GM21737 (cell line): ENCODE results near the gene NEO1.

Experiments
- ATAC-seq: cut with Tn5 transposase; IDR thresholded peaks from one replicate; pipeline ENCODE4 v1.9.1; 2021; ENCODE audit warnings: mild to moderate bottlenecking, moderate library complexity; ENCODE audit not compliant: unreplicated experiment

The NEO1 gene

DNA sequence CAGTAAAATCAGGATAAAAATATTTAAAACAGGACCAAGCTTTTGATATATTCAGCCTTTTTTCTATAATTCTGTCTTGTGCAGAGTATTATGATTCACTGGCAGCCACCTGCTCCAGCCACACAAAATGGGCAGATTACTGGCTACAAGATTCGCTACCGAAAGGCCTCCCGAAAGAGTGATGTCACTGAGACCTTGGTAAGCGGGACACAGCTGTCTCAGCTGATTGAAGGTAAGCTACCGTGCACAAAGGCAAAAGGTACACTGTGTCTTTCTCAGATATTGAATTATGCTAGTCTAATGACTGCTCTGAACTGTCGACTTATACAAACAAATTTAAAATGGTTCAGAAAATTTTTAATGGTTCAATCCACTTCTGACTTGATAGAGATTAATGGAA is 202.3 kb downstream of the NEO1 start:
- ATAC-seq = no peak

DNA sequence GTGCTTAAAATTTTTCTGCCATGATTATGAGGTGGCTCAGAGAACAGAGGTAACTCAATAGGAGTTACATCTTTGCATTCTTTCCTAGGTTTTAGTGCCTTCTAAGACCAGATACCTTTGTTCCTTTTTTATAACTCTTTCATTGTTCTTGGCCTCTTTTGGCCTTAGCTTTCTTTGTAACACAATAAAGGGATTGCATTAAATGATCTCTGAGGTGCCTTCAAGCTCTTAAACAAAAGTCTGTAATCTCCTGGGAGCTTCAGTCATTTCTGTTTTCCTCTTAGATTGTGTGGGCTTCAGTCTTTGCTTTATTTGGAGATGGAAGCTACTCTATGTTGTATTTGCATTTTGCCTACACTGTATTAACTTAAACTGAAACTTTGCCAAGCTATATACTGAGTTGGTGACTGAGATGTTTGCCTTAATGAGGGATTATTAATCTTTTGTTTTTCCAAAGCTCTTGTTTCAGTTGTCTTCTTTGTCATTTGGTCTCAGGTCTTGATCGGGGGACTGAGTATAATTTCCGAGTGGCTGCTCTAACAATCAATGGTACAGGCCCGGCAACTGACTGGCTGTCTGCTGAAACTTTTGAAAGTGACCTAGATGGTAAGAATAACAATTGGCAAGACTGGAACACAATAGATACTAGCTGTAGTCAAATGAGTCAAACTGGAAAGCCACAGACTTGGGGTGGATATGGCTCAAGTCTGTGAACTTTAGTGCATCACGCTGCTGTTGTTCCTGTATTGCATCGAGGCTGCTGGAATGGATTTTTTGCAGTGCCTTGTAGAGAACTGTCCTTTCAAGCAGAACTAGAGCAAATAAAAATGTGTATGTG is 206.2 kb downstream of the NEO1 start:
- no peak for ATAC-seq

DNA sequence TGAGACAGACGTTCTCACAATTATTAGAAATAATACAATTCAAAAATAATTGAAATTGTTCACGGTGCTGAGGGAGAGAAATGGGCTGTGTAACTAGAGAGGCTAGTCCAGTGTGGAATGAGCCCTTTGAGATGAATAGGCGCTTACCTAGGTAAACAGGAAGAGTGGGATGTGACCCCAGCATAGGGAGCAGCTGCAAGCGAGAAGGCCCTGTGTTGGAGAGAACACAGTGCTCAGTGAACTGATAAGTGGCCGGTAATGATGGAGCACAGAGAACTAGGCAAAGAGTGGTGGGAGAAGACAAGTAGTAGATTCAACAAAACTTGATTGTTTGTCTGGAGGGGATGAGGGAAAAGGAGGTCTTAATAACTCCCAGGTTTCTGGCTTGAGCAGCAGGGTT is 212.6 kb downstream of the NEO1 start:
- ATAC-seq = no peak

DNA sequence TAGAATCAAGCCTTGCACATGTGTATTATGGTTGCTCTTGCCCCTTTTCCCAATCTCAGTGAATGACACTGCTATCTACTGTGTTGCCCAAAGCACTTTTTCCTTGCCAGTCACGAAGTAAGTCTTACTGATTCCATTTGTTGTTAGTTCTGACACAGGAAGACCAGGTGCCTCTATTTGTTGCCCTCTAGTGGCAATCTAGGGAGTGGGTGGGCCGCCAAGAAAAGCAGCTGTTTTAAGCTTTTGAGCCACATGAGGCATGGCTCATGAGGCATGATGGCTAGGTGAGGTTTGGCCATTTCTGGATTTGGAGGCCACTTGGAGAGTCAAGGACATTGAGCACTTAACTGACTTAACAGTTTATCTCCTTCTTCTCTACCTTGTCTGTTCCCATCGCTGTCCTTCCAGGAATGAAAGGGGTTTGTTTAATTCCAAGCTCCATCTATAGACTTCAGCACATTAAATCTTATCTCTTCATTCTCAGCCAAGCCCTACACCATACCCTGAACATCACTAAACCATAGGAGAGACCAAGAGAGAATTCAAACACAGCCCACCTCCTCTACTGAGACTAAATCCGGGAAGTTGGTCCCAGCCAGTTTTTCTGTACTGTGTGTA is 213.4 kb downstream of the NEO1 start:
- ATAC-seq = no peak

DNA sequence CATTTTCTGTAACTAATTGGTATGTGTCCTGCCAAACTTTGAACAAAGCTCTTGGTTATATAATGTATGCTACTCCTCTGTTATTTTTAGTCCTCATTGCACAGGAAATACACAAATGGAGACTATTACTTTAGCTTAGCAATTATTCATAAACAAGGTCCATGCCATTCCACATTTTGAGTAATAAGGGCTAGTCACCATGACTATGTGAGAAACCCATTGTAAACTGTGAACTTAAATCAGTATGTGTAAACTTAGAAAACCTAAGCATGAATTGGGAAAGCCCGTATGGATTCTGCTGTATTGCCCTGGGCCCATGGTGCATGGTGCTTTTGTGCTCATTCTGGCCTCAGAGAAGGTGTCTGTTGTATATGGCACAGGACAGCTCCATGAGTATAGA is 216.2 kb downstream of the NEO1 start:
- no peak for ATAC-seq

DNA sequence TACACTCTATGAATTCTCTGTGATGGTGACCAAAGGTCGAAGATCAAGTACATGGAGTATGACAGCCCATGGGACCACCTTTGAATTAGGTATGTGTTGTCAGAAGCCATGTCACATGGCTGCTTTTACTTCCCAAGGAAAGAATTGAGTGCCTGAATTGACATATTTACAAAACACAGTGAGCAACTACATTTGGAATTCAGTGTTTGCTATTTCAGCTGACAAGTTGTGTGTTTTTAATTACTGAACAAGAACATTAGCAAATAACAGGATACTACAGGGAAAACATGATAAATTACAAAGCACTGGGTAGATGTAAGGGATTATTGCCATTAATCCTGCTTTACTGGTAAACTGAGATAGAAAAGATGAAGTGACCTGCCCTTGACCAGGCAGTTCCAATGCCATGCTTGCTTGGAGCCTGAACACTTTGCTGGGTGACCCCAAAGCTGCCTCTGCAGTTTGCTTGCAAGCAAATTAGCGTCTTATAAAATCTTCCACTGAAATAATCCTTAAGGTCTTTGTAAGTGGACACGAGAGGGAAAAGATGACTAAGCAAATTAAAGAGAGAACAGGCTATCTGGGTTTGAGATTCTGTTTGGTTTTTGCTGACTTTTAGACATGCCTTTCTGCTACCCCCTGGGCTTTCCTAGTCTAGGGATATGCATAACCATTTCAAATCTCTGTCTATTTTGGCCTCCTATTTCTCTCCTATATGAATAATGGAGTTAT is 218.3 kb downstream of the NEO1 start:
- no peak for ATAC-seq

DNA sequence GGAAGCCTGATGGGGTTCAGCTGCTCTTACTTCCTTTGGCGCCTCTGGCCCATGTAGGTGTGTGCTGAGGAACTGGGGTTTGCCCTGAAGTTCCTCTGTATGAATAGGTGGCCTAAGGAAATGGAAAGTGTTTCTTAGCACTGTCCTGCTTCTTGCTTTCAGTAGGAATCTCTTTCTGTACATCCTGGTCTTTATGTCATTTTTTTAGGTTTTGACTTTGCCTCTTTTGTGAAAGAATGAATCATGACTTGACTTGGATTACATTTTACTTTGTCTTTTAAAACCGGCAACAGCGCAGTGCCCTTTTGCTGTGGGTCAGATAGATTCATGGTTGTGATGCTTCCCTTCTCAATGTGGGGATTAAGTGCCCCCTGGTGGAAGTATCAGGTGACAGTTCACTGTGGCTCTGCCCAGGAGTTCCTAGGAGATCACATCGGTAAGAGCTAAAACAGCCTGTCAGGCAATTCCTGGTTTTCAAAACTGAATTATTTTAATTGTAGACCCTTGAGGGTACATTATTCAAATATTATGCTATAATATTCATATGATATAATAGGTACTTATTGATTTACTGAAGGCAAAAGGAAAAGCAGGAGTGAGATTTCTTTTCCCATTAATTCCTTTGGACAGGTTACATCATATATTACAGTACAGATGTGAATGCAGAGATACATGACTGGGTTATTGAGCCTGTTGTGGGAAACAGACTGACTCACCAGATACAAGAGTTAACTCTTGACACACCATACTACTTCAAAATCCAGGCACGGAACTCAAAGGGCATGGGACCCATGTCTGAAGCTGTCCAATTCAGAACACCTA is 221.1 kb downstream of the NEO1 start:
- ATAC-seq = no peak

DNA sequence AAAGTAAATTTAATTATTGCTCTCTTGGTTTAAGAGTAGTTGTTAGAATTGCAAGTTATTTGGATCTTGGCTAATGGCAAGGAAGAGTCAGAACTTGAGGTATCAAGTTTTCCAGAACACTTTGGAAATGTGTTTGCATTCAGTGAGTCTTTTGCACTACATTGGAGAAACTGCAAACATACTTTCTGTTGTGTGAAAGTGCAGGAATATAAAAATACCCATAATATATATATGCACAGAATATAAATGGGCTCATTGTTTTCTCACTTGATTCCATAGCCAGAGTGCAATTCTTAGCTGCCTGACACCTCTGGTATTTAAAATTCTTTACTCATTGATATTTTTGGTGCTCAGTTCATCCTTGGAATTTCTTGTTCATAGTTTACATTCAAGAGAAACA is 223.6 kb downstream of the NEO1 start:
- ATAC-seq = no peak

DNA sequence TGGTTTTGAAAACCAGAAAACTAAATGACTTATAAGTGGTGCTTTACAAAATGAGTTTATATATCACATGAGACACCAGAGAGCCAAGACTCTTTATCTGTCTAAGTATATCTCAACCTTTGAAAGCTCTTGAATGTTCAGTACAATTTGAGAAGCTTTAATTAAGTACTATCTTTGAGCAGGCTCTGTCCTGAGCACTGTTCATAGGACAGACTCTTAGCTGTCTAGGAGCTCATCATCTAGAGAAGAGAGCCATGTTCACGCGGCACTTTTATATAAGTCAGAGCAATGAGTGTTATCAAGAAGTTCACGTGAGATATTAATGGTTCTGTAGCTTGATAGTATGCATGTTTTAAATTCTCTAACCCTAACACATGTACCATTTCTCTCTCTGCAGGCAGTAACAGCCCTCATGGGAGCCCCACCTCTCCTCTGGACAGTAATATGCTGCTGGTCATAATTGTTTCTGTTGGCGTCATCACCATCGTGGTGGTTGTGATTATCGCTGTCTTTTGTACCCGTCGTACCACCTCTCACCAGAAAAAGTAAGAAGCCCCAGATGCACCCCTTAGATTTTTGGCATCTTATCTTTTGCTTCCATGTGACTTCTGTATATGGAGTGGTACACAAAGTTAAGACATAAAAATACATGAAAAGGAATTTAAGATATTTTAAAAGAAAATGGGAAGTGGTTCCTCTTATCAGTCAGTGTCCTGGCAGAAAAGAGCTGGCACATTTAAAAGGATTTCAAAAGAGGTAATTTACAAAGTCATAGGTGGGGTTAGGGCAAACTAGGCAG is 230.5 kb downstream of the NEO1 start:
- ATAC-seq = no peak

DNA sequence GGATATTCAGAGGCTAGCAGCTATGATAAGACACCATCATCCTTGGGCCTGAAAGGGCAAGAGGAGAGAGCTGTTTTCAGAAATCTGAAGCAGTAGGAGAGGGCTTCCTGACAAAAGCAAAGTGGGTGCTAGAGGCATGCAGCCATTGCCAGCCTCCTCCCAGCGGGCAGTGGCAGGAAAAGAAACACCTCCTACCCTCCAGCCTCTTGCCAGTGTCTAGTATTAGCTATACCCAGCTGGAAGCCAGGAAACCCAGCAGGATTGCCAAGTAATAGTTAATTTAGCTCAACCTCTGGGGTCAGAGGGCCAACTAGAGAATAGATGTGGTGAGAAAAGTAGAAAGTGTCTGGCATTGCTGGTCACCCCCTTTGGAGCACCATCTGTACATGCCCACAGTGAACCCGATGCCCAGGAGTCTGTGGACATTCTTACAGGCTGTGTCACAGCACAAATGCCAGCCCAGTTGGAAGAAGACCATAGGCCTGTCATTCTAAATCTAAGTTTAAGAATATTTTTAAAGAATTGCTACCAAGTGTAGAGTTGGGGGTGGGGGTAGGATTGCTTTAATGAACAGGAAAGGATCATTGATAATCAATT is 231.2 kb downstream of the NEO1 start:
- ATAC-seq = no peak

DNA sequence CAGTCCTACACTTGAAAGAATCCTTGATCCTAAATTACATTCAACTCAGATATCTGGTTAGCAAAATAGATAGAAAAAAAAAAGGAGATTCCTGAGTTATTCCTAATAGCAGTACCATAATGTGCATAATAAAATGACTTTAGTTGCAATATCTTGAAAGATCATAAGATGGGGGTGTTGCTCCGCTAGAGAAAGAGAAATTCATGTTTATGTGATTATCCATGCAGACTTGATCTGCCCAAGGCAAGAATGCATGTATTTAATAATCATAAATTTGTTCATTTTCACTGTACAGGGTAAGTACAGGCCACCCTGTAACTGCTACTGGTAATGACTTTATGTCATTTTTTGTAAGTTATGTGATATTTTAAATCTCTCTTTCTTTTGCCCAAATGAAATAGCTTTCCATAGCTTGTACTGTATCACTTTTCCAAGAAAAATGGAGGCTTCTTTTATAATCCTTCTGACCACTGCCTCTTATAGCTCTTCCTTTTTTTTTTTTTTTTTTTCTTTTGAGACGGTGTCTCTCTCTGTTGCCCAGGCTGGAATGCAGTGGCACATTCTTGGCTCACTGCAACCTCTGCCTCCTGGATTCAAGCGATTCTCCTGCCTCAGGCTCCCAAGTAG is 231.9 kb downstream of the NEO1 start:
- ATAC-seq = no peak

DNA sequence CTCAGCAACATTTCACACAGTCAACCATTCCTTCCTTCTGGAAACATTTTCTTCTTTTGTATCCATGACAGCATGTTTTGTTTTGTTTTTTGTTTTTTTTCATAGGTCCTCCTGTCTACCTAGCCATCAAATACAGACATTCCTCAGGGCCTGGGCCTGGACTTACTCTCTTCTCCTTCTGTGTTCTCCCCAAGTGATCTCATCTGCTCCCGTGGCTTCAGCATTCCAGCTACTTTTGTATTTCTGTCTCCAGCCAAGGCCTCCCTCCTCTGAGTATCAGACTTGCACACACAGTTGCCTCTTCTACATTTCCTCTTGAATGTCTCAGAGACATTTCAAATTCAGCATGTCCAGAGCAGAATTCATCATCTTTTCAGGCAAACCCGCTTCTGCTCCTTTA is 234.0 kb downstream of the NEO1 start:
- ATAC-seq = no peak

DNA sequence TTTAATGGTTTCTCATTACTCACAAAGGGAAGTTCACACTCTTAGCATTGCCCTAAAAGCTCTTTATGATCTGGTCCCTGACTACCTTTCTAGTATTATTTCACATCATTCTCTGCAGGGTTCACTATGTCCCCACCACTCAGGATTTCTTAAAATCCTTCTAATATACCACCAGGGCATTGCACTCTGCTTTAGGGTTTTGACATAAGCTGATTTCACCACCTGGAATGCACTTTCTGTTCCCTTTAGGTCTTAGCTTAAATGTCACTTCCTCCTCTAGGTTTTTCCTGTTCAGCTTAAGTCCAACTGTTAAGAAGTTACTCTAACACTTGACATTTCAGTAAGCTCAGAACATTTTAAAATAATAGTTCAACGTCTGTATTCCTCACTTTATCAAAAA is 234.8 kb downstream of the NEO1 start:
- no peak for ATAC-seq

DNA sequence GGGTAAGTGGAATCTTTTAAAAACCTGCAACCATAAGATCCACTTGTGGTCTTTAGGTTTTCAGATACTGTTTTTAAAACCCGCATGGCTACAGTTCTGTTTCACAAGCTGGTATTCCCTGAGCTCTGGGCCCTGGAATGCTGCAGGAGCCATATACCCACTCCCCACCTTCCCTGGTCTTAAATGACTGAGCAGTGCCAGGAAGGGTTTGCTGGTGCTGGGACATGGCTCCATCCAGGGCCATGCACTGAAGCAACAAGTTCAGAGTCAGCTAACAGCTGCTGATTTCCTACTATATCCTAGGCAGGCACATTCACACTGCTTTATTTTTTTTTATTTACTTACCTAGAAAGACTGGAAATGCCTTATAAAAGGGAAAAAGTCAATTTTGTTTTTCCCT is 239.2 kb downstream of the NEO1 start:
- ATAC-seq = no peak

DNA sequence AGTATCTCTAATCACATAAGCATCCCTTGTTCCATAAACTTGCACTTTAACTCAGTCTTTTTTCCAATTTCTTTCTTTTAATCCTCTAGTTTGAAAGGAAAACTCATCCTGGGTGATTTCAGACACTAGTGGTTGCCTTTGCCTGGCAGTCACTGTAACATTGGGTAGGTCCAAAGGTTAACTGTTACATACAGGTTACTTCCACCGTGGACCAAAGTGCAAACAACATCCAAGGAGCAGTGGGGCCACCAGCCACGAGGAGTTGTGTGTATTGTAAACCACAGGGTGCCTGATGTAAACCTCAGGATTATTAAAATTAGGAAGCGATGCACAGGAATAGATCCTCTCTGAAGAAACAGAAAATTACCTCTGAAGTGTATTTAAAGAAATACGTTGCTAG is 241.5 kb downstream of the NEO1 start:
- no peak for ATAC-seq

DNA sequence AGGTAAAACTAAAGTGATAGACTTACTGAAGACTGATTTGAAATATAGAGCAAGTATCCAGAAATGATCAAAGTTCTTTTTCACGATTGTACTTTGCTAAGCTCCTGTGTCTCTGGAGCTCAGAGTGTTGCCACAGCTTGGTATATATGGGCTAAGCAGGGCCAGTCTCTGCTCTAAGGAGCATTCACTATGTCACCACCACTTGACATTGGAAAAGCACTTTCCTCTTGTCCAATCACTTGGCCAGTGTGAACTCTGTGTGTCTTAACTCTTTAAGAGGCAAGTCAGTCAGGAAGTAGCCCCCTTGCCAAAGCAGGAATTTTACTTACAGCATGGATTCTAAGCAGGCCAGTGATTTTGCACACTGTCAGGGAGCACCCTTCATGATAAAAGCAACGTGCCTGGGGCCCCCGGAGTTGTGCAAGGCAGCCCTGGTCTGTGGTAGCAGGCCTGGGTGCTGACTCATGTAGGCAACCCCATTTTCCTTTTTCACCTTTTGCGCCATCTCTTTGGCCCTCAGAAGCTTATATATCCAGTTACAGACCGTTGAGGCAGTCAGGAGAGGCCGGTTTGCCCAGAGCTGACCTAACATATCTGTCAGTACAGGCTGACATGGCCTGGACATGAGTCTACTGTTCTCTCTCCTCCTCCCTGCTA is 243.5 kb downstream of the NEO1 start:
- no peak for ATAC-seq

DNA sequence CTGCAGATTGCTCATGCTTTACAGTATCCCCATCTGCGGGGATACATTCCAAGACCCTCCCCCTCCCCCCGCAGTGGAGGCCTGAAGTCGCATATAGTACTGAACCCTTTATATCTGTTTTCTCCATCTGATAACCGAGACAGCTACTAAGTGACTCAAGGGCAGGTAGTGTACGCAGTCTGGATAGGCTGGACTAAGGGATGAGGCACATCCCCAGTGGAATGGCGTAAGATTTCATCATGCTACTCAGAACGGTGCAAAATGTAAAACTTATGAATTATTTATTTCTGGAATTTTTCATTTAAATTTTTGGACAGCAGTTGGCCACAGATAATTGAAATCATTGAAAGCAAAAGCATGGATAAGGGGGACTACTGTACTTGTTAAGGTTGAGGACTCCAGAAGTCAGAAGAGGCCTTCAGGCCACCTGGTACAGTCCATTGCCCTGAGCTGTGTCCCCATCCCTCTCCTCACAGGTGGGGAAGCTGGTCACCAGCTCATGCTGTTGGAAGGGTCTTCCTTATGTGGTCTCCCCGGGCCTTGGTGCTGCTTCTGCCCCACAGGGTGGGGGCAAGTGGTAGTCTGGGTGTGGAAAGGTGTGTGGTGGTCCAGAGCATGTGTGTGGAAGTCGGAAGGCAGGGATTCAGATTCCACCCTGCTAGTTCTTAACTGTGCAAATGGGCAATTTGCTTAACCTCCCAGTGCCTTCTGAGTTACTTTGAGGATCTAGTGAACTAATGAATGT is 244.5 kb downstream of the NEO1 start:
- no peak for ATAC-seq

DNA sequence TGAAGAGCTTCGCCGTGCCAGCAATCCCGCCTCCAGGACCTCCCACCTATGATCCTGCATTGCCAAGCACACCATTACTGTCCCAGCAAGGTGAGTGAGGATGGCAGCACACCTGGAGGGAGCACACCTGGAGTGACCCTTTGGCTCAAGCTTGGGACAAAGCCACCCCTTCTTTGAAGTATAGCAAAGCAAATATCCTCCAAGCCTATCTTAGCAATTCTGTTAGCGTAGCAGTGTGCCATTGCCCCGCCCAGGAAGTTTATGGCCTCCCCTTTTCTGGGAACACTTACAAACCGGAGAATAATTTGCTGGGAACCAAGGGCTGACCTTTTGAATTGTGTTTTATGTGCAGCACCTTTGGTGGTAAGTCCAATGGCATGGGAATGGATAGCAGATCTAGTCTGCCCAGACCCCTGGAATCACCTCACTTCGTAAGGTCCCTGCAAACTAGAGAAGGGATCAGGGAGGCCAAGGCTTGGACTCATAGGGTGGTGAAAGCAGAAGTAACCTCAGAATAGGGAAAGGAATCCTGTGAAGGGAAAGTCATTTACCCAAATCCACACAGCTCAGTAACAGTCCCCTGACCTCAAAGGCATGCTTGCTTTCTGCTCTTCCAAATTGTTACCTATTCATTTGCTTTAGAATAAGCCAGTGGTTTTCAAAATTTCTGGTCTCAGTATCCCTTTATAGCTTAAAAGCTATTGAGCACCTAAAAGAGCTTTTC is 246.4 kb downstream of the NEO1 start:
- ATAC-seq = no peak
